ENCODE measurements around the gene CRY1.

CRY1 gene

DNA sequence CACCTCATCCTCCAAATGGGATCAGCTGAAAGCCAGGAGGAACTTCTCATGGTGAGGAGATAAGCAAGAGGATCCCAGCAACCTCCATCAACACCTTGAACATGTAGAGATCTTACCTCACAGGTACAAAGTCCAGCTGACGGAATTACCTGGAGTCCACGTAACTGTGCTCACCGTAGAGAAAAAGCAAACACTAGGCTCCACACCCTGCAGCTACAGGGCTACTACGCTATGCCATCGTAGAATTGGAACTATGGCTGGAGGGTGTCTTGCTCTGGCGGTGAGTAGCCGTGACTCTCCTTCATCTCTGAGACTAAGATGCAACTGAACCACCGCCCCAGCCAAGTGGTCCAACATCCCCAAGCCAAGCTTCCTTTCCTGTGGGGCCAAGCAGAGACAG is 50.5 kb downstream of the CRY1 start:
- no peak for DNase-seq (ENCODE audit: low read depth)
- H3K4me3 ChIP-seq (ENCODE audit: low read depth, low read length) = no peak overlapping the region
- TF ChIP-seq, protein P1, sequence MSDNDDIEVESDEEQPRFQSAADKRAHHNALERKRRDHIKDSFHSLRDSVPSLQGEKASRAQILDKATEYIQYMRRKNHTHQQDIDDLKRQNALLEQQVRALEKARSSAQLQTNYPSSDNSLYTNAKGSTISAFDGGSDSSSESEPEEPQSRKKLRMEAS (IDR thresholded peaks at IDR 0.05; ENCODE audit: low read depth, low read length) = no peak
- TF ChIP-seq MYC (IDR thresholded peaks at IDR 0.05; ENCODE audit: low read depth, low read length) (no peak), CTCF (IDR thresholded peaks at IDR 0.05; ENCODE audit: low read depth, low read length) (no peak), POLR2A (IDR thresholded peaks at IDR 0.05; ENCODE audit: extremely low read depth, insufficient read length) (no peak)

- no peak overlapping the region for H3K4me3 ChIP-seq (ENCODE audit: low read depth, low read length)
- peak; percentile 37 for DNase-seq (ENCODE audit: low read depth)
- TF ChIP-seq MYC (IDR thresholded peaks at IDR 0.05; ENCODE audit: low read depth, low read length) = no peak
Measured at GRCh38 chr12:107035733-107036132, 57.6 kb downstream of the CRY1 start.

DNA sequence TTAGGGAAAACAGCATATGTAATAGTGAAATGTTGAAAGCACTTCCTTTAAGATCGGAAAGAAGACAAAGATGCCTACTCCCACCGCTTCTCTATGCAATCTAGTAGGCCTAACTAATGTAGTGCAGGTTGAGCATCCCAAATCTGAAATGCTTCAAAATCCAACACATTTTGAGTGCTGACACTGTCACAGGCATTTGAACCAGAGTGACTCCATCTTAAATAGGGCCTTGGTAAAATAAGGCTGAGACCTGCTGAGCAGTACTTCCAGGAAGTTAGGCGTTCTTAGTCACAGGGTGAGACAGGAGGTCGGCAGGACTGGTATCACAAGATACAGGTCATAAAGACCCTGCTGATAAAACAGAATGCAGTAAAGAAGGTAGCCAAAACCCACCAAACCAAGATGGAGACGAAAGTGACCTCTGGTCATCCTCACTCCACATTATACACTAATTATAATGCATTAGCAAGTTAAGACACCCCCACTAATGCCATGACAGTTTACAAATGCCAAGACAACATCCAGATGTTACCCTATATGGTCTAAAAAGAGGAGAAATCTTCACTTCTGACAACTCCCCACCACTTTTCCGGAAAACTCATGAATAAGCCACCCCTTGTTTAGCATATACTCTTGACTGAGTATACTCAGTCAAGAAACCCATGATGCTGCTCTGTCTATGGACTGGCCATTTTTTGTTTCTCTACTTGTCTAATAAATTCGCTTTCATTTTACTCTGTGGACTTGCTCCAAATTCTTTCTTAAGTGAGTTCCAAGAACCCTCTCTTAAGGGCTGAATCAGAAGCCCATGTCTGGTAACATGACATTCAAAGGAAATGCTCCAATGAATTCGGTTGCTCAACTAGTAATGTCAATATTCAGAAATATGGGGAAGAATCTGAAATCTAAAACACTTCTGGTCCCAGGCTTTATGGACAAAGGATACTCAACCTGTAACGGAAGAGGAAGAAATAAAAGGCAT is 59.3 kb downstream of the CRY1 start:
- H3K4me3 ChIP-seq (ENCODE audit: low read depth, low read length) = no peak overlapping the region
- no peak for DNase-seq (ENCODE audit: low read depth)
- TF ChIP-seq, protein P1 (IDR thresholded peaks at IDR 0.05; ENCODE audit: low read depth, low read length) = no peak
- TF ChIP-seq POLR2A (IDR thresholded peaks at IDR 0.05; ENCODE audit: extremely low read depth, insufficient read length) (no peak), CTCF (IDR thresholded peaks at IDR 0.05; ENCODE audit: low read depth, low read length) (no peak), MYC (IDR thresholded peaks at IDR 0.05; ENCODE audit: low read depth, low read length) (no peak)

DNA sequence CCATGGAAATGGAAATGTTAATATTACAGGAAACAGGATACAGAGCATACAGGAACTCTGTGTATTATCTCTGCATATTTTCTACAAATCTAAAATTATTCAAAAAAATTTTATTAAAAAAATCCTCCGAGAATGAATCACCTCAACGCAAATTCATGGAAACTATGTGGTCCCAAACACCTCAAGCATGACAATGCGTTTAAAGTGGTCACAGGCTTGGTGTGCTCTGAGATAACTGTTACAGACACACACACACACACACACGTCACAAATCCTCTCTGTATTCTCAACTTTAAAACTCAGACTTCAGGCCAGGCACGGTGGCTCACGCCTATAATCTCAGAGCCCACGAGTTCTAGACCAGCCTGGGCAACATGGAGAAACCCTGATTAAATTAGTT is 61.1 kb downstream of the CRY1 start:
- H3K4me3 ChIP-seq (ENCODE audit: low read depth, low read length) = no peak overlapping the region
- no peak for DNase-seq (ENCODE audit: low read depth)
- TF ChIP-seq CTCF (IDR thresholded peaks at IDR 0.05; ENCODE audit: low read depth, low read length) = no peak
- no peak for TF ChIP-seq POLR2A (IDR thresholded peaks at IDR 0.05; ENCODE audit: extremely low read depth, insufficient read length)
- TF ChIP-seq, protein P1 (IDR thresholded peaks at IDR 0.05; ENCODE audit: low read depth, low read length) = no peak
- no peak for TF ChIP-seq MYC (IDR thresholded peaks at IDR 0.05; ENCODE audit: low read depth, low read length)

DNA sequence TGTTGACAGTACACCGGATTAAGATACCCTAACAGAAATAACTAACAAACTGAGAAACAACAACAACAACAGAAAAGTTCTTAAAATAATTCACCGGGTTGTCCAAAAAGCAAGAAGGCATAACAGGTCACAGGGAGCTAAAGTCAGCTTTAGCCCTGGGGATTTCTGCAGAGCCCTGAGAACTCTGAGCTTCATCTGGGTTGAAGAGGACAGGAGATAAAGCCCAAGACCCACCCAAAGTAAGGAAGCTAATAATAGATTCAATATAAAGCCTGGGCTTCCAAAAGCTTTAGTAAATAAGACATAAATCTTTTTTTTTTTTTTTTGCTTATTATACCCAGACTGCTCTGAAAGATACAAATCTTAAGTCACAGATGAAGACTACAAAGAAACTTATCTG is 62.3 kb downstream of the CRY1 start:
- DNase-seq (ENCODE audit: low read depth) = no peak
- no peak for TF ChIP-seq CTCF (IDR thresholded peaks at IDR 0.05; ENCODE audit: low read depth, low read length)
- H3K4me3 ChIP-seq (ENCODE audit: low read depth, low read length) = no peak overlapping the region

DNA sequence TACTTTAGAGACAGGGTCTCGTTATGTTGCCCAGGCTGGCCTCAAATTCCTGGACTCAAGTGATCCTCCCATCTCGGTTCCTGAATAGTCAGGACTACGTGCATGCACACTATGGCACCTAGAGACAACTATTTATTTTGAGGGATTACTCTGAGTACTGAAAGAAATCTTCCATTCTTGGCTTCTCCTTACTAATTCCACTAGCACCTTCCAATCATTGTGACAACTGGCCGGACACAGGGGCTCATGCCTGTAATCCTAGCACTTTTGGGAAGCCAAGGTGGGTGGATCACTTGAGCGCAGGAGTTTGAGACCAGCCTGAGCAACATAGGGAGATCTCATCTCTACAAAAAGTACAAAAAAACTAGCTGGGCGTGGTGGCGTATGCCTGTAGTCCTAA is 64.3 kb downstream of the CRY1 start:
- H3K4me3 ChIP-seq (ENCODE audit: low read depth, low read length) = no peak overlapping the region
- TF ChIP-seq, protein P1 (IDR thresholded peaks at IDR 0.05; ENCODE audit: low read depth, low read length) = no peak
- TF ChIP-seq CTCF (IDR thresholded peaks at IDR 0.05; ENCODE audit: low read depth, low read length) (no peak), POLR2A (IDR thresholded peaks at IDR 0.05; ENCODE audit: extremely low read depth, insufficient read length) (no peak), MYC (IDR thresholded peaks at IDR 0.05; ENCODE audit: low read depth, low read length) (no peak)
- DNase-seq (ENCODE audit: low read depth) = no peak

All from NB4 (cell line).